ENCODE data around the gene ASTN1.

Gene ASTN1

DNA sequence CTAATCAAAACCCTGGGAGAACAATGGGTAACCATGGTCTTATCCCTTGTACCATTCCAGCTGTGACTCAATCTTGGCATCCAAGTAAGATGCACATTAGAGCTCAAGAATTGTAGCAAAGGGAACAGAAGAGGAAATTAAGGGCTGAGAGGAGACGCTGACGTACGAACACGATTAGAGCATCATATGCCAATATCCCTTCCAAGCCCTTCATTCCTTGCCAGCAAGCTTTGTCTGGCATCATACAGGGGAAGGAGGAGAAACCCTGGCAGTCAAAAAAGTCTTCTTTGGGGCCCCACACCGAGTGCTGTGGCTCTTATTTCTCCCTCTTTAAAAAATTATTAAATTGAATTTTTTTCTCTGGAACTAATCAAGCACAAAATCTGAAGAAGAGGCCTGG lies 120.9 kb downstream of the ASTN1 start:
- Mint-ChIP-seq H3K36me3 (ENCODE audit: low read depth) (no peaks in the 10 kb centered on the region), H3K4me3 (no peak overlapping the region), H3K9me3 (no peaks in the 10 kb centered on the region), H3K27me3 (ENCODE audit: low read depth, poor library complexity) (peaks cover 22% of the 10 kb centered on the region), H3K4me1 (peaks cover 18% of the 10 kb centered on the region), H3K27ac (no peak overlapping the region)
- TF ChIP-seq, protein P1, sequence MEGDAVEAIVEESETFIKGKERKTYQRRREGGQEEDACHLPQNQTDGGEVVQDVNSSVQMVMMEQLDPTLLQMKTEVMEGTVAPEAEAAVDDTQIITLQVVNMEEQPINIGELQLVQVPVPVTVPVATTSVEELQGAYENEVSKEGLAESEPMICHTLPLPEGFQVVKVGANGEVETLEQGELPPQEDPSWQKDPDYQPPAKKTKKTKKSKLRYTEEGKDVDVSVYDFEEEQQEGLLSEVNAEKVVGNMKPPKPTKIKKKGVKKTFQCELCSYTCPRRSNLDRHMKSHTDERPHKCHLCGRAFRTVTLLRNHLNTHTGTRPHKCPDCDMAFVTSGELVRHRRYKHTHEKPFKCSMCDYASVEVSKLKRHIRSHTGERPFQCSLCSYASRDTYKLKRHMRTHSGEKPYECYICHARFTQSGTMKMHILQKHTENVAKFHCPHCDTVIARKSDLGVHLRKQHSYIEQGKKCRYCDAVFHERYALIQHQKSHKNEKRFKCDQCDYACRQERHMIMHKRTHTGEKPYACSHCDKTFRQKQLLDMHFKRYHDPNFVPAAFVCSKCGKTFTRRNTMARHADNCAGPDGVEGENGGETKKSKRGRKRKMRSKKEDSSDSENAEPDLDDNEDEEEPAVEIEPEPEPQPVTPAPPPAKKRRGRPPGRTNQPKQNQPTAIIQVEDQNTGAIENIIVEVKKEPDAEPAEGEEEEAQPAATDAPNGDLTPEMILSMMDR (IDR thresholded peaks at IDR 0.05), result no peak
- DNase-seq, result no peak

DNA sequence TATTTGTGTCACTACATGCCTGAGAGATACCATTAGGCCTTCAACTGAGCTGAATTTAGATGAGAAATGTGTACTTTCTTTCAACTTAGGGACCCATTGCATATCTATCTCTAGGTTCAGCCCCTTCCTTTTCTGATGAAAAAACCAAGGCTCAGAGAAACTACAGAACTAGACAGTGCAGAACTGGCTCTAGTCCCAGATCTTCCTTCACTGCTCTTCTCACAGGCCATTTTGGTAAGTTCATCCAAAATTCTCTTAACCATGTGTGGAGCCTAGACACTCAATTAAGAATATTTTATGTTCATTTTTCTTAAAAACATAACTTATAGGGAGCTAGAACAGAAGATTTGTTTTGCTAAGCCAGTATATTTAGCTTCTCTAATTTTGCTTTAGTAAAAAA lies 128.9 kb downstream of the ASTN1 start:
- Mint-ChIP-seq H3K9me3 (no peaks in the 10 kb centered on the region), H3K27me3 (ENCODE audit: low read depth, poor library complexity) (peaks cover 1% of the 10 kb centered on the region), H3K27ac (no peak overlapping the region), H3K36me3 (ENCODE audit: low read depth) (no peaks in the 10 kb centered on the region), H3K4me1 (peaks cover 45% of the 10 kb centered on the region), H3K4me3 (no peak overlapping the region)
- TF ChIP-seq, protein P1 (IDR thresholded peaks at IDR 0.05), result no peak
- no peak for DNase-seq

DNA sequence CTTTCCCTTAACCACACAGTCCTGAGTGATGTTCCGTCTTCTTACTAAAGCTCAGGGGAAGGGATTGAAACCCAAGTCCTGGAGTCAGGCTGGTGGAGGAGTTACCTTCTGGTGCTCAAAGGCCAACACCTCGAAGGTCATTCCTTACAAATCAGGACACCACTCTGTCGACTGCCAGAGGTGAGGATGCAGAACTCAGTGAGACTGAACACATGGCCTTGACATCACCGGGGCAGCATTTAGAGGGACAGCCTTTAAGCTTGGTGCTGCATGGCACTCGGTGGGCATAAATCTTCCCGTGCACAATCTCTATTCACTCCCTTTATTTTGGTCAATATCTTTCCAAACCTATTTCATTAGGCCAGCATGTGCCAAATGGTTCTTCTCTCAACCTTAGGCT lies 130.9 kb downstream of the ASTN1 start:
- Mint-ChIP-seq H3K27ac (no peak overlapping the region), H3K9me3 (no peaks in the 10 kb centered on the region), H3K36me3 (ENCODE audit: low read depth) (no peaks in the 10 kb centered on the region), H3K4me3 (no peak overlapping the region), H3K4me1 (peaks cover 36% of the 10 kb centered on the region), H3K27me3 (ENCODE audit: low read depth, poor library complexity) (no peaks in the 10 kb centered on the region)
- no peak for DNase-seq
- TF ChIP-seq, protein P1 (IDR thresholded peaks at IDR 0.05), result no peak

DNA sequence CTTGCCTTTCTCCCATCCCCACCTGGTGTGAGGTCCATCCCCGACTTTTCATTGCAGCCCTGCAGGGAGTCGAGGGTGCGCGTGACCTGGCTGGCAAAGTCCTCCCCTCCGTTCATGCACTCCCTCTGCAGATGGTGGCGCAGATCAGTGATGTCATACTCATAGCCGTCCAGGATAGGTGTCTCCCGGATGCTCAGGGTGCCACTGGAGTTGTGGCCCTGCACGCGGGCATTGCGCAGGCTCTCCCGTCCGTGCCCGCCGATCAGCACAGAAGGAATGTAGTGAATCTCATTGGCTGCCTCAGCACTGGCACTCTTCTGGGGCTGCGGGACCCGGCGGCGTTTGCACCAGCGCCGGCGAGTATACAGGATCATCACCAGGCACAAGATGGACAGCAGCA lies 132.1 kb downstream of the ASTN1 start:
- H3K4me3 Mint-ChIP-seq, result no peak overlapping the region
- DNase-seq, result no peak
- H3K4me1 Mint-ChIP-seq, result peaks cover 27% of the 10 kb centered on the region
- no peak overlapping the region for H3K27ac Mint-ChIP-seq
- H3K27me3 Mint-ChIP-seq (ENCODE audit: low read depth, poor library complexity), result no peaks in the 10 kb centered on the region
- H3K9me3 Mint-ChIP-seq, result no peaks in the 10 kb centered on the region
- no peaks in the 10 kb centered on the region for H3K36me3 Mint-ChIP-seq (ENCODE audit: low read depth)
- TF ChIP-seq, protein P1 (IDR thresholded peaks at IDR 0.05), result no peak

DNA sequence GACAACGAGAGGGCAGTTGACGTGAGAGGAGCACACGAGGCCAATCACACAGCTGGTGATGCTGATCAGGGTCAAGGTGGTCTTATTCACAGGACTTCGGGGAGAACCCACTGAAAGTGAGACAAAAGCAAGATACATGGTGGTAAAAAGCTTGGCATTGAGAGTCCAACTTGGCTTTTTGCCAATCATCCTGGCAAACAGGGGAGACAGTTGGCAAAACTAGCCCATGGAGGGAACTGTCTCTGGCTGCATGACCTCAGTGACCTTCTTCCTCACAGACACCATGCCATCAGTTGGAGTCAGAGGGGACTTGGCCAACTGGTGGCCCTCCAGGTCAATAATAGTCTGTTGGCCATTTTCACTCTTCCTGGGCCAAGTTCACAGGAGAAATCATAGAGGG lies 139.9 kb downstream of the ASTN1 start:
- no peak for DNase-seq
- H3K36me3 Mint-ChIP-seq (ENCODE audit: low read depth), result no peaks in the 10 kb centered on the region
- TF ChIP-seq, protein P1 (IDR thresholded peaks at IDR 0.05), result no peak

DNA sequence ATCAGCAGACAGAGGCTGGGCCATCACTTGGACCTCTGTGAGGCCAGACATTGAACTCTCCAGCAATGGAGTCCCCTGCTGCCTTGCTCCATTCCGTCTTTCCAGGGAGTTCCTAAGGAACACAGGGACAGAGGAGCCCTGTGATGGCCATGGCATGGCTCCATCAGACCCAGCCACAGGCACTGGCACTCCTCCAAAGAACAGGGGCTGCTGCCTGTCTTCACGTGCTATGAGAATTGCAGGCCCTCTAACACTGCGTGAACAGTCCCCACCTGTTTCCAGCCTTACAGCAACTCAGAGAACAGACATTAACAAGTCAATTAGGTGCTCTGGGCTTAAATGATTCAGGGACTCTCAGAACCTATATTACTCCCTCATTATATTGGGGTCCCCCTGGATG lies 140.8 kb downstream of the ASTN1 start:
- Mint-ChIP-seq H3K27me3 (ENCODE audit: low read depth, poor library complexity) (peaks cover 3% of the 10 kb centered on the region), H3K4me1 (no peaks in the 10 kb centered on the region), H3K27ac (no peak overlapping the region), H3K4me3 (no peak overlapping the region), H3K9me3 (no peaks in the 10 kb centered on the region), H3K36me3 (ENCODE audit: low read depth) (no peaks in the 10 kb centered on the region)
- DNase-seq, result no peak
- TF ChIP-seq, protein P1 (IDR thresholded peaks at IDR 0.05), result no peak

More for the DNA sequence above, 139.9 kb downstream of the ASTN1 start:
- H3K9me3 Mint-ChIP-seq, result no peaks in the 10 kb centered on the region
- H3K4me1 Mint-ChIP-seq, result no peaks in the 10 kb centered on the region
- H3K27ac Mint-ChIP-seq, result no peak overlapping the region
- H3K4me3 Mint-ChIP-seq, result no peak overlapping the region
- peaks cover 3% of the 10 kb centered on the region for H3K27me3 Mint-ChIP-seq (ENCODE audit: low read depth, poor library complexity)

All from nephron progenitor cell (in vitro differentiated cells).